OCI-M2 (cell line): ENCODE measurements around the gene GINS1.
A peak's percentile ranks its signal among the peaks of the same experiment; 100 is the strongest.
"Not testable (repeated sequence)": the region's sequence is repeated elsewhere in the genome, so short reads cannot be mapped to it uniquely, and the experiment has no call there.

ENCODE experiments used
- DNase-seq: peaks from one replicate; lab custom pipeline; 2025; ENCODE audit not compliant: unreplicated experiment; lab: John Stamatoyannopoulos, UW

Gene GINS1

DNA sequence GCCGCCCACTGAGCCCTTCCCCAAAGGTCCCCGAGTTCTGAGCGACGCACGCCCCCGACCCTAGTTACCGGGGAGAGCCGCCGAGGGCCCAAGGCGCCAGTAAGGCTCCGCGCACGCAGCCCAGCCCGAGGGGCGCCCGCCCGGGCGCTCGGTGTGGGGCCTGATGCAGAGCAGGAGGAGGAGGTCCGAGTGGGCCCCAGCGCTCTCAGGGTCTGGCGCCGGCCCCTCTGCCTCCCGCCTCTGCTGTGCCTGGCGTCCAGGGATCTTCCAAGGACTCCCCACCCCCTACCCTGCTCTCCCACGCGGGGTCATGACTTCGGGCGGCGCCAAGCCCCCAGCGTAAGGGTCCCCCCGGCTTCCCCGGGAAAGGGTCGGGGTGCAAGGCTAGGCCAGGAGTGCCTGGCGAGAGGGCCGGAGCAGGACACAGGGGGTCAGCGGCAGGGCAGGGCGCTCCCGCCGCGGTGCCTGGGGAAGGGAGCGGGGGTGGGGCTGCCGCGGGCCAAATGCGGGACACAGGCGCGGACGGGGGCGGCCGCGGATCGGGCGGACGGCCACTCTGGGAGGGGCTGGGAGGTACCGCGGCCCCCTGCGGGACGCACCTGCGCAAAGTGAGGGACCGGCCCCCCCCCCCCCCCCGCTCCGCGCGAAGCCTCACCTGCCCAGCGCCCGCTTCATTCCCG is 17.5 kb upstream of the GINS1 start:
- DNase-seq, result no peak

DNA sequence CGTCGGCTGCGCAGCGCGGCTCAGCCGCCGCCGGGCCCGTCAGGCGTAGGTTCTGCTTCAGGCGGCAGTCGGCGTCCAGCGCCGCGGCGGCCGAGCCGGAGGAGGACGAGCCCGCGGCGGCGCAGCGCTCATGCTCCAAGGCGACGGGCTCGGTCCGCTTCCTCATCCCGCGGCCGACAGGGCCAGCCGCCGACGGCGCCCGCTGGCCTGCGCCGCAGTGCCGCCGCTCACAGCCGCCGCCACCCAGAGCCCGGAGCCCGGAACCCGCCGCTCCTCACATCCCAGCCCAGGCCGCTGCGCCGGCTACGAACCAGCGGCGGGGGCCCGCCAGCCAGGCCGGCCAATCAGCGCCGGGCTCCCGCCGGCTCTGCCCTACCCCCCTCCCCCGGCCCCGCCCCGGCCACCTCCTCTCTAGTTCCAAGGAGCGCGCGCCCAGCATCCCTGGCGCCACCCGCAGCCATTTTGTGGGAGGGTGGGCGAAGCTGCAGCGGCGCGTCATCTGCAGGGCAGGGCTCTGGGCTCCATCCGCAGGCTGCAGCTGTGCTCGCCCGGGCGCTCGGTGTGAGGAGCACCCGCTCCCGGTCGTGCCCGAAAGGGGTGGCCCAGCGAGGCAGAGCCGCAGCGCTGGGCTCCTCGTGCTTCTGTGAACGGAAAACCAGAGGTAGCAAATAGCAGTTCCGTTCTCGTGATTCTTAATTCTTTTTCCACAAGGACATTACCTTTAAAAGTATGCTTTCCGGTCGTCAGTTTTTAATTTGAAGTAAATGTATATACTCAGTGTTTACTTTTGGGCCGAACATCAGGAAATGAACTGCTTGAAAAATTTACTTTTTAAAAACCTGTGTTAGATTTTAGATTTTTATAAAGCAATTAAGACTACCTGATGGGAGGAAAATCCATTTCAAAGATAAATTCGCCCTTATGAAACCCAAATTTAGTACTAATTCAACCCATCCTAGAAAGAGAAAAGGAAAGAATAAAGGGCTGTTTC is 16.6 kb upstream of the GINS1 start, which contains the start of gene ABHD12:
Gene ABHD12 (minus strand): TSS at position 298 of the 991 bp plus-strand sequence. CDS start 132 bp downstream, at position 166.
- DNase-seq, result peak; percentile 49

DNA sequence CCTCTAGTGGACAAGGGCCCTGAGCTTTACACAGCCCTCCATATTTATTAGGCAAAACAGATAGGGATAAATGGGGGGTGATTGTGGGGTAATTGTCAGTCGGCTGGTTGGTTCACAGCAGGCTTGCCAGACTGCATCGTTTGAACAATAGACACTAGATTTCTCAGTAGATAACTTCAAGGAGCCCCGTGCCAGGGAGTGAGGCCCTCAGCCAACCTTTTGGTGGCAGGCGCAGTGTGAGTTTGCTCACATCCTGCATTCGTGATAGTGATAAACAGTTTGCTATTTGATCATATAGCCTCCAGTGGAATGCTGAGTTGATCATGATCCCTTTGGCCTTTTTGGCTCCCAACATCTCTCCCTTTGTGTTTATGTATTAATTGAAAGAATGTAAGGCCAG is 13.2 kb upstream of the GINS1 start:
- DNase-seq, result no peak

DNA sequence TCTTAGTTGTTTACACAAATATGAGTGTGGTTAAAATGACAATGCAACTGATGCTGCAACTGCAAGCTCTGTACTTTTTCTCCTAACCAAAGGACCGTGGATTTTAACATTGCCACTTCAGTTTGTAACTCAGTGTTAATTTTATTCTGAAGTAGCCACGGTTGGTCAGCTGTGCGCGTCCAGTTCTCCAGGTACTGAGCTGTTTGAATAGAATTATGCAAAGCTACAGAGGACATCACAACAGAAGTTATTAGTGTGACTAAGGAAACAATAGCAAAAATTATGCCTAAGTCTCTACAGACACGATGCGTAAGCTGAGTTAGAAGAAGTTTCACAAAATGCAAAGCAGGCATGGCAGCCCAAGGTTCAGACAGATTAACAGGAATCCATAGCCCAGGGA is 12.5 kb upstream of the GINS1 start:
- no peak for DNase-seq

DNA sequence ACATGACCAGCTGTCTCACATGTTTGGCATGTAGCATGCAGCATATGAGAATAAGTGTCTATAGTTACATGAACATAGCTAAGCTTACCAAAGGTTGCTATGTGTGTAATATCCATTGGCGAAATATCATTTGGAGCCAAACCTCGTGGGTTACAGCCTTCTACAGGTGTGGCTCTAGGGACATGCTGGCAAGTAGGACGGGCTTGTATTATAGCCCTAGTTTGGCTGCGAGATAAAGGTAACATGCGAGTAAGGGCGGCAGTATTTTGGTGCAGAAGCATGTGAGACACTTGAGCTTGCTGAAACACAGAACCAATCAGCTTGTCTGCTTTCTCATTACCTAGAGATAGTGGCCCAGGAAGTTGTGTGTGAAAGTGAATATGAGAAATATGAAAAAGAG is 10.4 kb upstream of the GINS1 start:
- no peak for DNase-seq

DNA sequence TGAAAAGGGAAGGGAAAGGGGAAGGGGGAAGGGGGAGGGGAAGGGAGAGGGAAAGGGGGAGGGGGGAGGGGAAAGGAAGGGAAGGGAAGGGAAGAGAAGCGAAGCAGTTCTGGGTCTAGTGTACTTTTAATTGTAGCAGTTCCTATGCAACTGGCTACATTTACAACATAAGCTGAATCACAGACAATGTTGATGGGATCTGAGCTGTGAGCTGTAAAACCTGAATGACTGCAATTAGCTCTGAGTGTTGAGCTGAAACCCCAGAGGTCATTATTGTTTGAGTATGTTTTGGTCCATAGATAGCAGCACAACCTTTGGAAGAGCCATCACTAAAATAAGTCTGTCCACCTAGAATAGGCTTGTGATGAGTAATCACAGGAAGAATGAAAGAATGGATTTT is 9.7 kb upstream of the GINS1 start:
- DNase-seq, result no peak

DNA sequence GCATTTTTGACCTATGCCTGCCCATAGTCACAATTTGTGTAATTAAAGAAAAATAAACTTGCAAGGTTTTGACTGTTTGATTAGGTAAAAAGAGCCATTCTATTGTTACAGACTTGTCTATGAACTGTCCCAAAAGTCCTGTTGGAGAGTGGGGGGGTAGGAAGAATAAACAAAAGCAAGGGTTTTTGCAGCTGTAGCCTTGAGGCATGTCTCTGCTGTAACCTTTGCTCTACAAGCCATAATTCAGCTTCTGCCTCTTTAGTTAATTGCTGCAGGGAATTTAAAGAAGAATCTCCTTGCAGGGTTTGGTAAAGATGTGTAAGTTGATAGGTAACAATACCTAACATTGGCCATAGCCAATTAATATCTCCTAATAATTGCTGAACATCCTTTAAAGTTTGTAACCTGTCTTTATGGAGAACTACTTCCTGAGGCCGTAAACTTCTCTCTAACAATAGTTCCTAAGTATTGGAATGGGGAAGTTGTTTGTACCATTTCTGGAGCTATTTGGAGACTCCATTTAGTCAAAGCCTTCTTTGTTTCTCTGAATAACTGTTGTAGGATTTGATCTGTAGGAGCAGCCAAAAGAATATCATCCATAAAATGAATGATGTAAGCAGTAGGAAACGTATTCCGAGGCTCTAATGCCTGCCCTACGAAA is 9.0 kb upstream of the GINS1 start:
- DNase-seq, result no peak

DNA sequence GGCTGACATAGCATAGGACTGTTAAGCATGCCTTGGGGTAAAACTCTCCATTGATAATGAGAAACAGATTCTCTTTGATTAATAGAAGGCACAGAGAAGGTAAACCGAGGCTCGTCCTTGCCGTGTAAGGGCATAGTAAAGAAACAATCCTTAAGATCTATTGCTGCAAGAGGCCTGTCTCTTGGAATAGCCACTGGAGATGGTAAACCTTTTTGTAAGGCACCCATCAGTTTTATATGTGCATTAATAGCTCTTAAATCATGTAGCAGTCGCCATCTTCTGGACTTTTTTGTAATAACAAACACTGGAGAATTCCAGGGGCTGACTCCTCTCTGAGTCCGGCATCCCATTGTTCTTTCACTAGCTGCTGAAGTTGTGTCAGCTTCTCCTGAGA is 8.4 kb upstream of the GINS1 start:
- DNase-seq, result peak; percentile 37

DNA sequence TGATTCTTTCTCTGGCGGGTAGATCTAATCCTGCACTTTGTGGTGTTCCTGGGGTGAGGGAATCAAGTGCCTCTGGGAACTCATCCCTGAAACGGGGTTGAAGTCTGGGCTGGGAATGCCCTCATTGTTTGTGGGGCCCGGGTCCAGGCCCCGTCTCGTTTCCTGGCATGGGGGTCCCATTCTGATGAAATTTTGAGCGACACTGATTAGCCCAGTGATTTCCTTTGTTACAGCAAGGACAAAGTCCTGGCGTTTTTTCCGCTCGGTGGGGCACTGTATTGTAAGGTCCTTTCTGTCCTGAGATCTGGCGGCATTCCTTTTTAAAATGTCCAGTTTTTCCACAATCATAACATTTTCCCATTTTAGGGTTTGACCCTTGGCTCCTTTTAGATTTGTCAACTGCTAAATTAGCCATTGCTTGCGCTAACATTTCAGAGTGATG is 7.2 kb upstream of the GINS1 start:
- DNase-seq, result not testable (repeated sequence)

DNA sequence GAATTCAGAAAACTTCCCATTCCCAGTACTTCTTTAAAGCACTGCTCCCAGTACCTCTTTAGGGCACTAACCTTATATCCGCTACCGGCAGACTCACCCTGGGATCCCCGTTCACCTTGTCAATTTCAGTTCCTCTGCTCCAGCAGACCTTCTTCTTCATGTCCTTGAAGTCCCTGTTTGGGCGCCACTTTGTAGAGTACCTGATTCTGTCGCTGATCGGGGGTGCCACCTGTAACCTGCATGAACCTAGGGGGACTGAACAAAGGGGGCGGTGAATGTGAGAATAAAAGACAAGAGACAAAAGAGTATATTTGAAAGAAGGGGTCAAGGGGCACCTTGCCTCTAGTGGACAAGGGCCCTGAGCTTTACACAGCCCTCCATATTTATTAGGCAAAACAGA is 4.9 kb upstream of the GINS1 start:
- DNase-seq, result no peak

DNA sequence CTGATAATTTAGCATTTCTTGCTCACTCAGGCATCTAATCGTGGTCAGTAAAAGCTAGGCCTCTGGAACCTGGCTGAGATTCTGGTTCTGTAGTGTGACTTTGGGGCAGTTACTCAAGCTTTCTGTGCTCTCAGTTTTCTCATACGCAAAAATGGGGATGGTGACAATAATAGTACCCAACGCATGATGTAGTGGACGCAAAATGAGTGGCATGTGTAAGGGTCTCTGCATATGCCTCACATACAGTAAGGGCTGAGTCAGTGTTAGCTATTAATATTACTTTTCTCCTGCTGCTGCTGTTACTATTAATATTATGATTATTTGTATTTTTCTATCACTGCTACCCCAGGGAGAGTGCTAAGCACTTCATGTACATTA is 686 bp downstream of the GINS1 start:
- DNase-seq, result no peak

DNA sequence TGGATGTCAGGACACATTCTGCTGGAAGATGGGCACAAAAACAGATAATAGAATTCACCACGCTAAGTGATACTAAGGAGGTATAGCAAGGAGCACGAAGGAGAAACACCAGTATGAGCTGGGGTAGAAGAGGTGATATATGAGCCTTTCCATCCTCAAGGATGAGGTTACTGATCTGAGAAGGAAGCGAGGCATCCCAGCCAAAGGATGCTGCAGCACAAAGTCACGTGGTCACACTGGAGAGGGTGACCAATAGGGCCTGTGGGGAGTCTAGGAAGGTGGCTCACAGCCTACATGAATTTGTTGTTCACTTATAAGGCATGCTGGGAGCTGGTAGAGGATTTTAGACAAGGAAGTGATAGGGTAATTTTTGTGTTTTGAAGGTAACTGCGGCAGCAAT is 1.4 kb downstream of the GINS1 start:
- no peak for DNase-seq

DNA sequence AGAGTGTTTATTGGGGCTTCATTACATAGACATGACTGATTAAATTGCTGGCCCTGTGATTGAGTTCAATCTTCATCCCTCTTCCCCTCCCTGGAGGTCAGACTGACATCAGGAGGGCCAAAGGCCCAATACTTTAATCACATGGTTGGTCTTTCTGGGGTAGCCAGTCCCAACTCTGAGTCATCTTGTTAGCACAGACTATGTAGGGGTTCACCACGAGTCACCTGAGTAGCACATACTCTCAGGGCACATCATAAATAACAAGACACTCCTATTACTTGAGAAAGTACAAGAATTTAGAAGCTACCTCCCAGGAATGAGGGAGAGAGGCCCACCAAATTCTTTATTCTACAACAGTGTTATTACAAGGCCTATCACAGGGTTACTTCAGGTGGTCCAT is 11.3 kb downstream of the GINS1 start:
- DNase-seq, result no peak

DNA sequence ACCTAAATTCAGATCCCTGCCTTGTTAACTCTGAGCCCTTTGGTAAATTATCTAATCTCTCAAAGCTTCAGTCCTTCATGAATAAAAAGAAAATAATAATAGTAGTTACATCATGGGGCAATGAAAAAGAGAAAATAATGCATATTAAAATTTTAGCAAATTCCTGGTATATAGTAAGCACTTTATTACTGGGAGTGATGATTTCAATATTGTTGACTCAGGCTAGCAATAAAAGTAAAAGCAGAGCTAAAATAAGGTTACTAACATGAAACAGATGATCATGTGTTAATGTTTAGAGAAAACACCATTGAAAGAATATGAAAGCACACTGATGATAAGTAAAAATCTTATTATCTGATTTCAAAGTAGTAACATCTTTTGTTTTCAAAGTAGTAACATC is 13.6 kb downstream of the GINS1 start:
- no peak for DNase-seq

DNA sequence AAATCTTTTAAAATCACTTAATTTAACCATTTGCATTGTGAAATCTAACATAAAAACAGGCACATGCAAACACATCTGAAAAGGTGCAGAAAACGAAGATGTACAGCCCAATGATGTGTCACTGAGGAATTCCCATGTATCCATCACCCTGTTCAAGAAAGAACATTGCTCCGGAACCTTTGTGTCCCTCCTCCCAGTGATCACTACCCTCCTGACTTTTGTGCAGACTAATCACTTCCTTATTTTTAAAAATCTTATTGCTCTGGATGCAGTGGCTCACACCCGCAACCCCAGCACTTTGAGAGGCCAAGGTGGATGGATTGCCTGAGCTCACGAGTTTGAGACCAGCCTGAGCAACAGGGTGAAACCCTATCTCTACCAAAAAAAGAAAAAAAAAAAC is 14.6 kb downstream of the GINS1 start:
- DNase-seq, result no peak

DNA sequence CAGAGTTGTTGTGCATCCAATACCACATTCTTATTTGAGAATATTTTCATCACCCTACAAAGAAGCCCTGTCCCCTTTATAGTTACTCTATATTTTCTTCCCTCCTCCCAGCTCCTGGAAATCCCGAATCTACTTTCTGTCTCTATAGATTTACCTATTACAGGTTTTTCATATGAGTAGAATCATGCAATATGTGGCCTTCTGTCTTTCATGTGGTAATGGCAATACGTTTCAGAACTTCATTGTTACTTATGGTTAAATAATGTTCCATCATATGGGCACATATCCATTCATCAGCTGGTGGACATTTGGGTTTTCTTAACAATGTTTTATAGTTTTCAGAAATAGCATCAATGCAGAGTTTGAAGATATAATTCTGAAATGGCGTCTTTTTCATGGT is 17.1 kb downstream of the GINS1 start:
- DNase-seq, result no peak

DNA sequence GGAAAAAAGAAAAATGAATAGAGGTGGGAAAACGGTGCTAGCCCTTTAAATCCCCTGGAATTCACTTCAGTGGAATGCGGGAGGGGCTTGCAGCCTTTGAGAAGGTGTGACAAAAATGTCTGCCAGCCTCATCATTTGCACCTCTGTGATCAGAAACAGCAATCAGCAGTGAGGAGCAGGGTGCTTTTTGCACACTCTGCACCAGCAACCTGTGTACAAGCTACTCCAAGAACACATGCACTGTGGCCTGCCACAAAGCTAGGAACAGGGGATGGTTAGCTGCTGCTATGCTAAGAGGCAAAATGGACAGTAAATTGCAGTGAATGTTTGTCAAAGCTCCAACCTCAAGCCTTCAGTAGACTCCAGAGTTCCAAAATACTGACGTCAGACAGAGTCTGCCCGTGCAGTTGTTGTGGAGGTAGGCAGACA is 29.7 kb downstream of the GINS1 start:
- DNase-seq, result no peak

DNA sequence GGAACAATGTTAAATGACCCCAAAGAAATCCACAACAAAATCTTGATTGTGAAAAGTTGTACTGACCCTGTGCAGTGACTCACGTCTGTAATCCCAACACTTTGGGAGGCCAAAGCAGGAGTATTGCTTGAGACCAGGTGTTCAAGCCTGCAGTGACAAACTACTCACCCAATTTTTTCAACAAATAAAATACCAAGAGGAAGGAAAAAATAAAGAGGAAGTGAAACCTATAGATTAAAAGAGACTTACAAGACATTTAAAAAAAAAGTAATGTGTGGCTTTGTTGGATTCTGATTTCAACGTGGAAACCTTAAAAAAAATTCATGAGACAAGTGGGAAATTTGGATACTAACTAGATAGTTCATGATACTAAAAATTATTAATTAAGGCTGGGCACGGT is 31.9 kb downstream of the GINS1 start:
- DNase-seq, result no peak

DNA sequence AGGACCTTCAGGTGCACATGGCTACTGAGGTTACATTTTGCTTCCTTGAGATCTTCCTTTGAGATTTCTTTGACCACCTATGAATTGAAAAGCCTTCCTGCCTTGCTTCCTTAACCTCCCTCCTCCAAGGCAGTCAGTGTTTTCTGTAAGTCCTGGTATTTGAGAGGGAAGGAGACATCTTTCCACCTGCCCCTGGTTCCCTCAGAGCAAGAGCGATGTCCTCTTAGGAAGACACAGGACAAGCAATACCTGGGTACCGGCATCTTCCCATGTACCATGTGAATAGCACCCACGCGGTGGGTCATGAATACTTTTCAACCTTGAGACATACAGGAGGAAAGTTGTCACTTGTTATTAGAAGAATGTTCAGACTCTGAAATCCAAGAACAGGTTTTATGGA is 37.1 kb downstream of the GINS1 start:
- no peak for DNase-seq

DNA sequence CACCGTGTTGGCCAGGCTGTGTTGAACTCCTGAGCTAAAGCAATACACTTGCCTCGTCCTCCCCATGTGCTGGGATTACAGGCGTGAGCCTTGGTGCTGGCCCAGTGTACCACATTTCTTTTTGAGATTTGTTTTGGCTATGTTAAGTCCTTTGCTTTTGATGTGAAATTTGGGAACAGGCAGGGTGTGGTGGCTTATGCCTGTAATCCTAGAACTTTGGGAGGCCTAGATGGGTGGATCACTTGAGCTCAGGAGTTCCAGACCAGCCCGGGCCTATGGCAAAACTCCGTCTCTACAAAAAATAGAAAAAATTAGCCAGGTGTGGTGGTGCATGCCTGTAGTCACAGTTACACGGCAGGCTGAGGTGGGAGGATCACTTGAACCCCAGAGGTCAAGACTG is 40.2 kb downstream of the GINS1 start:
- DNase-seq, result no peak

DNA sequence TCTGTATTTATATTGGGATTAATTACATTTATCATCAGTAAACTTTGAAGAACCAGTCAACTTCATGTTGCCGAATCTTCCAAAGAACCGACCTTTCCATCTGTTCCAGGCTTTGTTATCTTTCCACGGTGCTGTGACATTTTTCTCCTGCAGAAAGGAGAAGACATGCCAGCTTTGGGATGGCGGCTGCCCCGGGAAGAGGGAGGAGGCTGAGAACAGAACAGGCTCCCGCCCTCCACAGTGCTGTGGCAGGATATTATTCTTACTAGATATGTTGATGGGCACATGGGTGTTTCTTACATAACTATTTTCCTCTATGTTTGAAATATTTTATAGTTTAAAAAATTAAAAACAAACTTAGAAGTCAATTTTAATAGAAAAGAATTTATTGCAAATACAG is 44.9 kb downstream of the GINS1 start:
- no peak for DNase-seq
